Large intestine (tissue), 3 donors: Measurements from ENCODE around the gene OSBP. TPM values are rescaled to one million over a fixed set of nuclear protein-coding genes. Genes with fewer than 3 reads are reported as not detected.
"Not testable (repeated sequence)": the region's sequence is repeated elsewhere in the genome, so short reads cannot be mapped to it uniquely, and the experiment has no call there.

Source experiments
- DNase-seq, 2 donors: peaks; one replicate each; pipeline versions ENCODE4 v3.0.0 to v3.0.0-alpha.2; 2013
- H3K27ac ChIP-seq: one replicate; pipeline ENCODE4 v1.5.1; 2013; ENCODE audit warnings: low read length
- H3K27me3 ChIP-seq: 2 replicates; pipeline ENCODE4 v1.6.1; 2013; ENCODE audit warnings: low read length; ENCODE audit not compliant: control insufficient read depth, insufficient read depth
- H3K36me3 ChIP-seq: 2 replicates; pipeline ENCODE4 v1.6.1; 2013; ENCODE audit warnings: low read length; ENCODE audit not compliant: control insufficient read depth, insufficient read depth
- H3K4me1 ChIP-seq: one replicate; pipeline ENCODE4 v1.6.1; 2013; ENCODE audit warnings: low read length; ENCODE audit not compliant: control insufficient read depth, insufficient read depth
- H3K4me3 ChIP-seq: one replicate; pipeline ENCODE4 v1.5.1; 2013; ENCODE audit warnings: low read length
- H3K9me3 ChIP-seq: one replicate; pipeline ENCODE4 v1.6.1; 2013; ENCODE audit warnings: mild to moderate bottlenecking, low read depth, low read length, moderate library complexity; ENCODE audit not compliant: control insufficient read depth
- WGBS: methylation state at CpG from one replicate; pipeline ENCODE4 v1.1.5; 2013; ENCODE audit warnings: low lambda C conversion rate; ENCODE audit not compliant: insufficient coverage; 5-methylcytosine and 5-hydroxymethylcytosine counted together
- polyA plus RNA-seq: library from polyadenylated mRNA; unstranded; fragments of 120-200 nt; gene quantifications from one replicate; pipeline ENCODE4 v1.2.1, GENCODE V29; 2013

Gene OSBP
- polyA plus RNA-seq, 1 donor, result 45.0 TPM

- Histone ChIP-seq H3K4me1 (peaks cover 8% of the 10 kb centered on the region), H3K27me3 (peaks cover 2% of the 10 kb centered on the region), H3K36me3 (no peaks in the 10 kb centered on the region), H3K9me3 (no peaks in the 10 kb centered on the region), H3K4me3 (peak overlapping the region; percentile 44), H3K27ac (peak overlapping the region; percentile 2)
- no CpG with 5 or more reads among the region's 17 CpGs for WGBS
- DNase-seq, result peak in 1 of 2 donors; percentile 26
Measured at GRCh38 chr11:59555601-59556114, 59.9 kb downstream of the OSBP start.

GRCh38 chr11:59553323-59553722 lies 62.3 kb downstream of the OSBP start:
- DNase-seq, result no peak
- Histone ChIP-seq H3K9me3 (no peaks in the 10 kb centered on the region), H3K4me1 (peaks cover 5% of the 10 kb centered on the region), H3K27ac (no peak overlapping the region), H3K27me3 (peaks cover 2% of the 10 kb centered on the region), H3K4me3 (no peak overlapping the region), H3K36me3 (no peaks in the 10 kb centered on the region)
- 80% methylated on average over 2 of the region's 21 CpGs for WGBS

- Histone ChIP-seq H3K4me3 (no peak overlapping the region), H3K36me3 (no peaks in the 10 kb centered on the region), H3K27ac (no peak overlapping the region), H3K9me3 (no peaks in the 10 kb centered on the region), H3K27me3 (no peaks in the 10 kb centered on the region), H3K4me1 (no peaks in the 10 kb centered on the region)
- DNase-seq, result no peak
- 83% methylated on average over 1 of the region's 2 CpGs for WGBS
Measured at GRCh38 chr11:59552844-59553243, 62.7 kb downstream of the OSBP start.

GRCh38 chr11:59551659-59552521 lies 63.7 kb downstream of the OSBP start:
- Histone ChIP-seq H3K36me3 (no peaks in the 10 kb centered on the region), H3K4me3 (peak overlapping the region; percentile 61), H3K9me3 (no peaks in the 10 kb centered on the region), H3K27ac (peak overlapping the region; percentile 77), H3K4me1 (no peaks in the 10 kb centered on the region), H3K27me3 (no peaks in the 10 kb centered on the region)
- WGBS, result 23% methylated on average over 8 of the region's 30 CpGs
- DNase-seq, result peak in 1 of 2 donors; percentile 46

- Histone ChIP-seq H3K4me3 (peak overlapping the region; percentile 61), H3K9me3 (no peaks in the 10 kb centered on the region), H3K27me3 (no peaks in the 10 kb centered on the region), H3K27ac (peak overlapping the region; percentile 77), H3K36me3 (no peaks in the 10 kb centered on the region), H3K4me1 (no peaks in the 10 kb centered on the region)
- 0% methylated on average over 1 of the region's 34 CpGs for WGBS
- DNase-seq, result peak; percentile 72 to 84
Measured at GRCh38 chr11:59550842-59551658, 64.5 kb downstream of the OSBP start.

- peak overlapping the region; percentile 77 for H3K27ac ChIP-seq
- DNase-seq, result peak; percentile 81 to 91
- H3K36me3 ChIP-seq, result no peaks in the 10 kb centered on the region
- no peaks in the 10 kb centered on the region for H3K4me1 ChIP-seq
- H3K4me3 ChIP-seq, result peak overlapping the region; percentile 61
- no peaks in the 10 kb centered on the region for H3K27me3 ChIP-seq
- H3K9me3 ChIP-seq, result no peaks in the 10 kb centered on the region
- no CpG with 5 or more reads among the region's 31 CpGs for WGBS
Measured at GRCh38 chr11:59550368-59550841, 65.2 kb downstream of the OSBP start.

- no peak for DNase-seq
- 94% methylated on average over 2 of the region's 5 CpGs for WGBS
- Histone ChIP-seq H3K36me3 (no peaks in the 10 kb centered on the region), H3K27me3 (no peaks in the 10 kb centered on the region), H3K9me3 (no peaks in the 10 kb centered on the region), H3K4me3 (no peak overlapping the region), H3K27ac (no peak overlapping the region), H3K4me1 (no peaks in the 10 kb centered on the region)
Measured at GRCh38 chr11:59548309-59548656, 67.3 kb downstream of the OSBP start.

- peak in 1 of 2 donors; percentile 26 for DNase-seq
- H3K27ac ChIP-seq, result not testable (repeated sequence)
- 100% methylated on average over 2 of the region's 5 CpGs for WGBS
Measured at GRCh38 chr11:59547605-59548308, 67.8 kb downstream of the OSBP start.

GRCh38 chr11:59545179-59546020 lies 70.2 kb downstream of the OSBP start:
- H3K9me3 ChIP-seq, result no peaks in the 10 kb centered on the region
- no peaks in the 10 kb centered on the region for H3K36me3 ChIP-seq
- 100% methylated on average over 3 of the region's 24 CpGs for WGBS
- H3K27ac ChIP-seq, result no peak overlapping the region
- H3K4me1 ChIP-seq, result no peaks in the 10 kb centered on the region
- no peak overlapping the region for H3K4me3 ChIP-seq
- no peak for DNase-seq
- H3K27me3 ChIP-seq, result no peaks in the 10 kb centered on the region

More at GRCh38 chr11:59547605-59548308, 67.8 kb downstream of the OSBP start:
- H3K4me3 ChIP-seq, H3K9me3 ChIP-seq, H3K36me3 ChIP-seq, H3K27me3 ChIP-seq, H3K4me1 ChIP-seq: not testable (repeated sequence)
